A673 (cell line): ENCODE data around the gene JCAD. TPM values are rescaled to one million over a fixed set of nuclear protein-coding genes. Genes with fewer than 3 reads are reported as not detected.
"Not testable (repeated sequence)": the region's sequence is repeated elsewhere in the genome, so short reads cannot be mapped to it uniquely, and the experiment has no call there.

Experiments used
- BruUV-seq: library from RNA; stranded (reverse); fragments of 400-500 nt; replicated peaks from 2 replicates; lab custom pipeline; 2021; lab: Mats Ljungman, UMichigan
- CTCF ChIA-PET: fragments of 300-600 bp; sonication (Branson Sonifier 250); formaldehyde crosslinking; loops from one replicate; lab custom pipeline; 2022; ENCODE audit warnings: antibody characterized with exemption; lab: Charles Lee
- POLR2A ChIA-PET: fragments of 300-600 bp; sonication (Branson Sonifier 250); formaldehyde crosslinking; loops from one replicate; lab custom pipeline; 2022; ENCODE audit warnings: antibody characterized with exemption; ENCODE audit not compliant: low non-redundant PET; lab: Charles Lee
- DNase-seq: peaks from one replicate; pipeline ENCODE4 v3.0.0-alpha.2; 2015; ENCODE audit warnings: low spot score
- H3K27ac ChIP-seq: fragments of 200-600 bp; sonication (generic); 2 replicates; pipeline ENCODE4 v1.5.1; 2016; ENCODE audit warnings: mixed run types, low read depth, mild to moderate bottlenecking, mixed read lengths, antibody characterized with exemption, low read length; ENCODE audit not compliant: poor library complexity, severe bottlenecking
- H3K27me3 ChIP-seq: fragments of 200-600 bp; sonication (generic); replicated peaks from 2 replicates; pipeline ENCODE4 v1.6.1; 2017; ENCODE audit warnings: mixed run types, low read depth, mild to moderate bottlenecking, mixed read lengths, antibody characterized with exemption, low read length; ENCODE audit not compliant: insufficient read depth, poor library complexity
- H3K36me3 ChIP-seq: fragments of 200-600 bp; sonication (generic); 2 replicates; pipeline ENCODE4 v1.6.1; 2016; ENCODE audit warnings: mixed run types, mild to moderate bottlenecking, mixed read lengths, antibody characterized with exemption, low read length; ENCODE audit not compliant: insufficient read depth, poor library complexity, severe bottlenecking
- H3K4me1 ChIP-seq: fragments of 200-600 bp; sonication (generic); 2 replicates; pipeline ENCODE4 v1.6.1; 2017; ENCODE audit warnings: mixed run types, mild to moderate bottlenecking, mixed read lengths, antibody characterized with exemption, low read length; ENCODE audit not compliant: insufficient read depth, poor library complexity, severe bottlenecking
- H3K4me3 ChIP-seq: fragments of 200-600 bp; sonication (generic); 2 replicates; pipeline ENCODE4 v1.5.1; 2016; ENCODE audit warnings: low read depth, mixed run types, mild to moderate bottlenecking, mixed read lengths, low read length; ENCODE audit not compliant: poor library complexity, severe bottlenecking
- H3K9me3 ChIP-seq: fragments of 200-600 bp; sonication (generic); 2 replicates; pipeline ENCODE4 v1.6.1; 2016; ENCODE audit warnings: mixed run types, low read depth, mild to moderate bottlenecking, mixed read lengths, antibody characterized with exemption, low read length; ENCODE audit not compliant: poor library complexity, severe bottlenecking
- CTCF ChIP-seq: fragments of 300-800, 200-600 bp; sonication (generic); conservative IDR thresholded peaks from 2 replicates; pipeline ENCODE4 v1.5.1; 2017; ENCODE audit warnings: low read depth, mild to moderate bottlenecking, antibody characterized with exemption, low read length, moderate library complexity, mixed read lengths
- EZH2 ChIP-seq: fragments of 200-600 bp; sonication (generic); IDR thresholded peaks from 2 replicates; pipeline ENCODE4 v1.6.1; 2017; ENCODE audit warnings: borderline replicate concordance, low read depth, mild to moderate bottlenecking, mixed read lengths, antibody characterized with exemption, low read length; ENCODE audit not compliant: poor library complexity, severe bottlenecking
- intact Hi-C: fragments of 100-400 bp; cut with micrococcal nuclease; formaldehyde crosslinking; loops from one replicate; pipeline ENCODE4 v1.10.0; 2022; ENCODE audit not compliant: unreplicated experiment
- total RNA-seq: library from RNA; stranded (reverse); gene quantifications from 2 replicates; pipeline ENCODE4 v1.2.3, GENCODE V29; 2021

Gene JCAD
- total RNA-seq, 1 experiment from 2014 or later = 65.8 TPM

GRCh38 chr10:29980084-29980483 lies 79.3 kb downstream of the JCAD start:
- intact Hi-C loops = no loop called here

GRCh38 chr10:29979421-29979779 lies 80.0 kb downstream of the JCAD start:
- H3K27me3 ChIP-seq, H3K36me3 ChIP-seq, H3K4me3 ChIP-seq, BruUV-seq, POLR2A ChIA-PET, H3K4me1 ChIP-seq, H3K27ac ChIP-seq, intact Hi-C loops, H3K9me3 ChIP-seq, DNase-seq: not testable (repeated sequence)
- CTCF ChIA-PET = interaction anchor here (0.5 kb wide), 1 partner anchor 21 kb away, joined by 3 read pairs; no protein-coding TSS in a partner anchor

More at GRCh38 chr10:29980084-29980483, 79.3 kb downstream of the JCAD start:
- no peaks in the 10 kb centered on the region for H3K36me3 ChIP-seq
- ChIA-PET CTCF (no interaction called here), POLR2A (no interaction called here)
- TF ChIP-seq EZH2 = no peak
- no peak for TF ChIP-seq CTCF
- H3K9me3 ChIP-seq = peaks cover 7% of the 10 kb centered on the region
- H3K27me3 ChIP-seq = no peaks in the 10 kb centered on the region
- H3K4me3 ChIP-seq = no peak overlapping the region
- H3K4me1 ChIP-seq = no peaks in the 10 kb centered on the region
- no peak for DNase-seq
- BruUV-seq = no TSS peak
- H3K27ac ChIP-seq = no peak overlapping the region

GRCh38 chr10:29977171-29977570 lies 82.2 kb downstream of the JCAD start:
- BruUV-seq = no TSS peak
- DNase-seq = no peak
- Histone ChIP-seq H3K4me1 (no peaks in the 10 kb centered on the region), H3K4me3 (no peak overlapping the region), H3K9me3 (no peaks in the 10 kb centered on the region), H3K27ac (no peak overlapping the region), H3K27me3 (no peaks in the 10 kb centered on the region), H3K36me3 (no peaks in the 10 kb centered on the region)
- ChIA-PET CTCF (no interaction called here), POLR2A (no interaction called here)
- no peak for TF ChIP-seq CTCF
- TF ChIP-seq EZH2 = no peak
- intact Hi-C loops = no loop called here

GRCh38 chr10:29976134-29976533 lies 83.3 kb downstream of the JCAD start:
- POLR2A ChIA-PET = no interaction called here
- intact Hi-C loops = no loop called here
- no peaks in the 10 kb centered on the region for H3K9me3 ChIP-seq
- no peaks in the 10 kb centered on the region for H3K36me3 ChIP-seq
- H3K27ac ChIP-seq = no peak overlapping the region
- no peak for DNase-seq
- no peak overlapping the region for H3K4me3 ChIP-seq
- H3K4me1 ChIP-seq = no peaks in the 10 kb centered on the region
- CTCF ChIA-PET = no interaction called here
- TF ChIP-seq CTCF = no peak
- no peak for TF ChIP-seq EZH2
- BruUV-seq = no TSS peak
- no peaks in the 10 kb centered on the region for H3K27me3 ChIP-seq
